ENCODE measurements around the gene SNX2.
"Not testable (repeated sequence)": the region's sequence is repeated elsewhere in the genome, so short reads cannot be mapped to it uniquely, and the experiment has no call there.

The SNX2 gene, protein sequence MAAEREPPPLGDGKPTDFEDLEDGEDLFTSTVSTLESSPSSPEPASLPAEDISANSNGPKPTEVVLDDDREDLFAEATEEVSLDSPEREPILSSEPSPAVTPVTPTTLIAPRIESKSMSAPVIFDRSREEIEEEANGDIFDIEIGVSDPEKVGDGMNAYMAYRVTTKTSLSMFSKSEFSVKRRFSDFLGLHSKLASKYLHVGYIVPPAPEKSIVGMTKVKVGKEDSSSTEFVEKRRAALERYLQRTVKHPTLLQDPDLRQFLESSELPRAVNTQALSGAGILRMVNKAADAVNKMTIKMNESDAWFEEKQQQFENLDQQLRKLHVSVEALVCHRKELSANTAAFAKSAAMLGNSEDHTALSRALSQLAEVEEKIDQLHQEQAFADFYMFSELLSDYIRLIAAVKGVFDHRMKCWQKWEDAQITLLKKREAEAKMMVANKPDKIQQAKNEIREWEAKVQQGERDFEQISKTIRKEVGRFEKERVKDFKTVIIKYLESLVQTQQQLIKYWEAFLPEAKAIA

DNA sequence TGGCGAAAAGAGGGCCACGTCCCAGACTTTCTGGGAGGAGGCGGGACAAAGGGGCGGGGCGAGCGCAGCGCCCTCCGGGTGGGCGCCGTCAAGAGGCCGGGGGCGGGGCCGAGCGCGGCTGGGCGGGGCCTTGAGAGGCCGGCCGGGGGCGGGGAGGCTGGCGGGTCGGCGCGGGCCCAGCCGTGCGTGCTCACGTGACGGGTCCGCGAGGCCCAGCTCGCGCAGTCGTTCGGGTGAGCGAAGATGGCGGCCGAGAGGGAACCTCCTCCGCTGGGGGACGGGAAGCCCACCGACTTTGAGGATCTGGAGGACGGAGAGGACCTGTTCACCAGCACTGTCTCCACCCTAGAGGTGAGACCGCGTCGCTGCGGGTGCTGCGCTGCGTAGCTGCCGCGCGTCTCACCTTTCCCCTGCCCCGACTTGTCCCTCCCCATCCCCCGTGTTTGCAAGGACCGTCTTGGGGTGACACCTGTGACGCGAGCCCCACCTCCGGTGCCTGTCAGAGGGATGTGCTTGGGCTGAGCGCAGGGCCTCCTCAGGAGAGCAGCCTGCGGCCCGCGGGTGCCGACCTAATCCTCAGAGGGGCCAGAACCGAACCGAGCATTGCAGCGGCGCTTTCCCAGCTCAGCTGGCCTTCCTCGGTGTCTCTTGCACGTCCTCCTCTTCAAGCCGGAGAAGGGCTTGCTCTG lies at the start of gene SNX2:
Gene SNX2, plus strand, starts transcription at position 220 of the 689 bp plus-strand sequence. Its CDS starts 24 bp downstream, at position 244.
- peak; percentile 86 for DNase-seq (ENCODE audit: low spot score)

DNA sequence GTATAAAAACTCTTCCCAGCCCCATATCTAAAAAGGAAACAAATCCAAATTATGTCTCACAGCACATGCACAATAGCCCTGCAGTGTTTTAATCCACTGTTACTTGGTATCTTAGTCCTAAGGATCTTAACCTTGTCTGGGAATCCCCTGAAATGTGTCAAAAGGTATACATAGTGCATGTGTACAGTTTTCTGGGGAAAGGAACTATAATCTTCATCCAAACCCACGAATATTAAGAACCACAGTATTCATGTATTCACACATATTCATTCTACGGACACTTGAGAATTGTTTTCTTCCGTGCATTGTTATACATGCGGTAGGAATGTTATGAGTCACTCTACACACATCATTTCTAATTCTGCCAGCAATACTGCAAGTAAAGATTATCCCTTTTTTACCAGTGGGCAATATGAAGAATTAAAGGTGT lies 47.8 kb upstream of the SNX2 start:
- no peak for DNase-seq (ENCODE audit: low spot score)

DNA sequence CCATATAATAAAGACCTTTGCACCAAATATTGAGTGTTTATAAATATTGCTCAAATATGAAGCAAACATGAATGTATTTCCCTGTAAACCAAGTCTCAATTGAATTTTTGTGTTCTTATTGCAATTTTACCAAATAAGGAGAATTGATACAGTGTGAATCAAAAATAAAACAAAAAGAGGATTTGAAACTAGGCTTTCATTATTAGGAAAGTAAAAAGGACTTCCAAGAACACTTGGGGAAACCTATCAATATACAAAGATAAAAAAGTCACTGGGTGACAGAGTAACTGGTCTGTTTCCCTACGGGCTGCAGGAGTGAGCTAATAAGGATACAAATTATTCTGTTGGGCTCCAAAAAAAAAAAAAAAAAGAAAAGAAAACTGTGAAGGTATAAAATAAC lies 44.8 kb upstream of the SNX2 start:
- no peak for DNase-seq (ENCODE audit: low spot score)

DNA sequence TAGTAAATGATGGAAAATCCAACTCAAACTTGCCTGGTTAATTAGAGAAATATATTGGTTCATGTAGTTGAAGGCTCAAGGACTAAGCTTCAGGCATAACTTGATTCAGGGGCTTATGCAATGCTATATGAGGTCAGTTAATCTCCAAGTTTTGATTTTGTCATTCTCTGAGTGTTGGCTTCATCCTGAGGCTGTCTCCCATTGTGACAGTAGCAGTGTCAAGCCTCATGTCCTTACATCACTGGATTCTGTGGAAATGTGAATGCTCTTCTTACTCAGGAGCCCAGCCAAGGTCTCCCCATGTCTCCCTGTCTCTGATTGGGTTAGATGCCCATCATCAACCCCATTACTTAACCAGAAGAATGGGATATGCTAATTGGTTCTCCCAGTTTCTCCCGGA lies 44.4 kb upstream of the SNX2 start:
- DNase-seq (ENCODE audit: low spot score), result no peak

DNA sequence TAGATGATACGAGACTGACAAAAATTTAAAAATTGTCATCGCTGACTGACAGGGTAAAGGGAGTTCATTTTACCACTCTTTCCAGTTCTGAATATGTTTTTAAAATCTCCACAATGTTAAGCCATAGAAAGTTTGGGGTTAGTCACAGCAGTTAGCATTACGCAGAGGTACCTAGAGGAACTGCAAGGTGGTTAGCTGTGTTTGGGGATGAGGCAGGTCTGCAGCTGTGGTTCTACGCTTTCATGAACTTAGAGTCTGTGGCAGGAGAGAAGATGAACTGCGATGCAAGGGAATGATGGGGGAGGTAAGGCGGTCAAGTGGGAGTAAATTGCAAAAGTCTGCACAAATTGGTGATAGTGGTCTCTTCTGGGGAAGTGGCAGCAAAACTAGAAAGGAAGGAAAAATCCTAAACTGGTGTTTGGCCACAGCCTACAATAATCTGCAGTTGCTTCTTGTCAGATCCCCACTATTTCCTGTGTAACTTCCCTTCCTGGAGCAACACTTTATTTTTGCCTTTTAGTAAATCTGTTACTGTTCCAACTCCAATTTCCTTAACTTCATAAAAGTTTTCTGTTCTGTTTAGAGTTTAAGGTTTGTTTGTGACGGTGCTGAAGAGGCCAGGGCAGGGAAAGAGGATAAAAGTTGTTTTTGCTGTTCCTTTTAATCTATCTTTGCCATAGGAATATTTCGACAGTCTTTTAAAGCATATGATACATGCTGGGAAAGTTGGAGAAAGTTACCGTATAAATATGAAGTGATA lies 38.6 kb upstream of the SNX2 start:
- DNase-seq (ENCODE audit: low spot score), result no peak

DNA sequence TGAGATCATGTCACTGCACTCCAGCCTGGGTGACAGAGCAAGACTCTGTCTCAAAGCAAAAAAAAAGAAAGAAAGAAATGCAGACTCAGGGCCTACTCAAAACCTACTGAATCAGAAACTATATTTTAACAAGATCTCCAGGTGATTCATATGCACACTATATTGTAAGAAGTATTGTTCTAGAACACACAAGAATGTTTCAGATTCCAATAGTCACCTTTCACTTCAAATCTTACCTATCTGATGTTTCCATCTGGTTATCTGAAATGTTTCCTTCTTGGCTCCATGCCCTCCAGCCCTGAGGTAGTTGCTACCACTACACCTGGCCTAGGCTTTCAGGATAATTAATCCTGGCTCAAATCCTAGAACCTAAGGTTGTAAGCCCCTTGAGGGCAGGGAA lies 36.8 kb upstream of the SNX2 start:
- DNase-seq (ENCODE audit: low spot score), result no peak

DNA sequence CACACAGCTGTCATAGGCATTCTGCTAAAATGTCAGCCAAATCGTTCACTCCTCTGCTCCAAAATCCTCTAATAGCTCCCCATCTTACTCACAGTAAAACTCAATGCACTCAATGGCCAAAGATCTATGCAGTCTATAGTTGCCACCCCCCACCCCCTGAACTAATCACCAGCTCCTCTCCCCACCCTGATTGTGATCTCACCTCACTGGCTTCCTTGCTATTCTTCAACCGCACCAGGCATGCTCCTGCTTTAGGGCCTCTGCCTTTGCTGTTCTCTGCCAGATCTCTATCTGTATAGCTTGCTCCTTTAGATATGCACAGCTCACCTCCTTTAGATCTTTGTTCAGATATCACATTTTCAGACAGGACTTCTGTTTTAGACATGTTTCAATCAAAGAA lies 33.2 kb upstream of the SNX2 start:
- DNase-seq (ENCODE audit: low spot score), result no peak

DNA sequence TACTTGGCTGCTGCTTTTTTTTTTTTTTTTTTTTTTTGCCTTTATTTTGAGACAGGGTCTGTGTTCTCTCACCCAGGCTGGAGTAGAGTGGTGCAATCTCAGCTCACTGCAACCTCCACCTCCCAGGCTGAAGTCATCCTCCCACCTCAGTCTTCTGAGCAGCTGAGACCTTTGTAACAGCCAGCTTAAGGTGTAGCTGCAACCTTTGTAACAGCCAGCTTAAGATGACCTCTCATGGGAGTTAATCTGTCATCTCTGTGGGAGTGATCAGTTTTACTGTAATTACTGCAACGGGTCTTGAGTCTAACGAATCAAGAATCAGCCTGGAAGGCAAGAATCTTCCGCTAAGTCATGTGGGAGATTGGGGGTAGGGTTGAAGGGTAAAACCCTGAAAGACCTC lies 31.6 kb upstream of the SNX2 start:
- no peak for DNase-seq (ENCODE audit: low spot score)

DNA sequence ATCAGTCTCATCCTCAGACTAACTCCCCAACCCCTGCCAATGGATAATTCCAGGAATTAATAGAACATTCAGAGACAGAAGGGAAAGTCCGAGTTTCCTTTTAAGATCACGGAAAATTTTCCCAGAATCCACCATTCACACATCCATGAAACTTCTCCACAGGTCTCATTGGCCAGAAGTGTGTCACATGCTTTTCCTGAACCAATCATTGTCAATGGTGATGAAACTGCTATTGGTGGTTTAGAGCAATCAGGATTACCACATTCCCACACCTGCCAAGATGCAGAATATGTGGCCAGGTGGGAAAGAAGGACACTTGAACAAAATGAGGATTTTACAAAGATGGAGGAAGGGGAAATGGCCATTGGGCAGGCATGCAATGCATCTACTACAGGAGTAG lies 29.3 kb upstream of the SNX2 start:
- no peak for DNase-seq (ENCODE audit: low spot score)

DNA sequence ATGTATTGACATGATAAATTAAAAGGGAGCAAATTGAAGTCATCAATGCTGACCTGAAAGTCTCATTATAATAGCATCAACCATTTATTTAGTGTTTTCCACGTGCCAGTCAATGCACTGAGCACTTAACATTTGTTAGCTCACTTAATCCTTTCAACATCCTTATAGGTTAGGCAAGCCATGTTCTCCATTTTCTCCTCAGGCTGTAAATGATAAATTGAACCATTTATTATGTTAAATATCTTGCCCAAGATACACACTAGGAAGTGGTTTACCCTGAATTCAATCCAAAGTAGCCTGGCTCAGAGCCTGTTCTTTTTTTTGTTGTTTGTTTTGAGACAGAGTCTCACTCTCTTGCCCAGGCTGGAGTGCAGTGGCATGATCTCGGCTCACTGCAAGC lies 25.0 kb upstream of the SNX2 start:
- no peak for DNase-seq (ENCODE audit: low spot score)

DNA sequence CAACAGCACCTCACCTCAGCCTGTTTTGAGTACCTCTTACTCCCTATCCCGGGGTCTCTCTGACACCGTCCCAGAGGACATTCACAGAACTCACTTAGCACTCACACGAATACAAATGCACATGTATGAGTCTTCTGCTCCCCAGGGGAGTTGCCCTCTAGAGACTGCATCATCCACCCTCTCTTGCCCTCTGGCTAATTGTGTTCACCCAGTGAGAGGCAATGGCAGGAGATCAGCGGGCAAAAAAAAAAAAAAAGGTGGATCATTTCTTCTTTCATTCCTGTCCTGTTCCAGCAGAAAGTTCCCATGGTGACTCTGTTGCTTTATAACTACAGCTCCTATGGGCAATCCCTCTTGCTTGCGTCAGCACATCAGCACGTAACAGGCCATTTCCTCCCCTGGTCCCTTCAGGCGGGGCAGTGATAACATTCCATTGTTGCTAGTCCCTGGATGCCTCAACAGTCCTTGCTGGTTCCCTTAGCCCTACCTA lies 23.5 kb upstream of the SNX2 start:
- no peak for DNase-seq (ENCODE audit: low spot score)

DNA sequence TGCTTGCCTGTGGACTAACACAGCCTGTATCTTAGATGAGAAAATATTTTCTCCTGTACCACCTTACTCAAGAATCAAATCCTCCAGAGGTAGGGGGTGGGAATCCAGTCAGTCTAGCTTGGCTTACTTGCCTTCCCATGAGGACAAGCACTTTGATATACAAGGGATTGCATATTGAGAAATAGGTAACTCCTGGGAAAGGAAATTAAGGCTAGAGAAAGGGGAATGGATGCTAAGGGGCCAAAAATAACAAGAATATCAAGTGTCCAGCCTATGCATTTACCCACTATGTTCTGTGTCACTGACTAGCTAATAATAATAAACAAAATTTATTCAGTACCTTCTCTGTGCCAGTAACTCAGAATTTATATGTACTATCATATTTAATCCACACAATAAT lies 21.4 kb upstream of the SNX2 start:
- no peak for DNase-seq (ENCODE audit: low spot score)

DNA sequence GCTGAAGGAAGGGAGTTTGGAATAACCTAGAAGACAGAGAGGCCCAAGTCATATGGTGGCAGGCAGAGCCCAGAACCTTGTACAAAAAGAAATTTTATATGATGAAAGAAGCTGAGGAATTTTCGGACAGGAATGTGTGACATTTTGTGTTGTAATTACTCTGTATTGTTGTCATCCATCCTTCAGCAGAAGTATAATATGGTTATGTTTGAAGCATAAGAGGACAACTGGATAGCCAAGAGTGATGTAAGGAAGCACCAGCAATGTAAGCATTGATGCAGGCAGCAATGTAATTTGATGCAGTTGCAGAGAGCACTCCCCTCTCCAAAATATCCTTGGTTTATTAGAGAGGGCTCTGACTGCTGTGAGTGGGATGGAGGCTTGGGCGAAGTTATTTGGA lies 19.1 kb upstream of the SNX2 start:
- no peak for DNase-seq (ENCODE audit: low spot score)

DNA sequence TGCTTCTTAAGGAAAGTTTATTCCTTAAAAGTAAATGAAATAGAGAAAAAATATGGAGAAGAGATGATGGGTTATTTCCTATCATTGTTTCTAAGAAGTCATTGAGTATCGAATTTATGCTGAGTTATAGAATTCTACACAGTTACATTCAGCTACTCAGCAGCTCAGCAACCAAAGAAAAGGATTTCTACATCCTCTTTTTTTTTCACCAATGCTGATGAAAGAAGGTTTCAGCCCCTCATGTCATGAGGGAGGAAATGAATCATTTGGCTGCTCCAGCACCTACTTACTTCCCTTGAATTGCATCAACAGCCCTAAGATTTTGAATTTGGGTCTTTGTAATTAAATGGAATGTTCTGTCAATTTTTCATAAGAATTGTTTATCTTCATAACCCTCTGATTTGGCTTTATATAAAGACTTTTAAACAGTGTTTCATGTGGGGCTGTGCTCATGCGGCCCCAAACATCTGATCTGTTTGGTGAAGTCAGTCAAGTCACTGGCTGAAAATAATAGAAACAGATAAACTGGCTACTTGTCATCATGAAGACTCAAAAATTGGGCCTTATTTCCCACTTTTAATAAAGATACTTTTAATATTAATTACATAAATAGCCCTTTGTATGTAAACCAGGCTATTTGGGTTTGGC lies 18.5 kb upstream of the SNX2 start:
- no peak for DNase-seq (ENCODE audit: low spot score)

DNA sequence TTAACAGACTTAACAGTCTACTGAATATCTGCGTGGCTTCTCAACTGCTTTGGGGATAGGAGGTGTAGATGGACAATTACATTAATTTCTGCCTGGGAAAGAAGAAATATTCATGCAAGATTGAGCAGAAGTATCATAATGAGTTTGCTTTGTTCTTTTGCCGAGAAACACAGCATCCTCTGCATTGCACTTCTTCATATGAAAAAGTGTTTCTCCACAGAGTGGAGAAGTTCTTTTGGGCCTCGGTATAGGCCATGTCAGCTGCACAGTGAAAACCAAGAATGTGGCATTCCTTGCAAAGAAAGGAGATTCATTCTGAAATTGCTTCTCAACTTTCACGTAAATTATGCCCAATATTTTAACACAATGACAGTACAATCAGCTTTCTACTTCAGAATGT lies 17.6 kb upstream of the SNX2 start:
- no peak for DNase-seq (ENCODE audit: low spot score)

DNA sequence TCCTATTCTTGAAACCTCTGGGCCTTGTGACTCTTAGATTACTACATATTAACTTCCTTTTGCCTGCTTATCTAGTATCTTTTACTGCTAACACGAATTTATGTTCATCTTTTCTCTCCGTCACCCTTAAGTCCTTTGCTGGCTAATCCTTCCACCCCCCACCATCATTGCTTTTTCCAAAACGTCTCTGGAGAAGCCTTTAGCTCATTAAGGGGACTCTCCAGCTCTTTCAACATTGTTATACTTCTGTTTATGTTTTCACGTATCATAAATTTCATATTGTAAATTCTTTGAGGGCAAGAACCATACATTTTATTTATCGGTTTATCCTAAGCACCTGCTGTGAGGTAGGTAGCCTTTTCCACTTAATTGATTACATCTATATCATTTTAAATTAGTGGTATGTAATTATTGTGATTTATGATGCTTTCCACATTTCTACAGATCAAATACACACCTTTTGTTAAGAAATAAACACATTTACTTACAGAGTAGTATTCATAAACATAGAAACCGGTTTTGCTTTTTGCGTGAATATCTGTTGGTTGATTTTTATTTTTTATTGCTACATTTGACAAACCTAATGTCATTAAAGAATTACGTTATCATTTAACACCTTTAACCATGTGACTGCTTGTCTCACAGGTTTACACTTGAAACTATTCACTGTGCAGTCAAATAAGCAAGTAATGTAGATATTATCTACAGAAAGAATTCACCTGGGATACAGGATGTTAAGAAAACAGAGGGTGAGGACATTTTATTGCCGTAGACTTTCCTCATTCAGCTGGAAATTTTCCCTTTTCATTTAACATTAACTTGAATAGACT lies 15.4 kb upstream of the SNX2 start:
- no peak for DNase-seq (ENCODE audit: low spot score)

DNA sequence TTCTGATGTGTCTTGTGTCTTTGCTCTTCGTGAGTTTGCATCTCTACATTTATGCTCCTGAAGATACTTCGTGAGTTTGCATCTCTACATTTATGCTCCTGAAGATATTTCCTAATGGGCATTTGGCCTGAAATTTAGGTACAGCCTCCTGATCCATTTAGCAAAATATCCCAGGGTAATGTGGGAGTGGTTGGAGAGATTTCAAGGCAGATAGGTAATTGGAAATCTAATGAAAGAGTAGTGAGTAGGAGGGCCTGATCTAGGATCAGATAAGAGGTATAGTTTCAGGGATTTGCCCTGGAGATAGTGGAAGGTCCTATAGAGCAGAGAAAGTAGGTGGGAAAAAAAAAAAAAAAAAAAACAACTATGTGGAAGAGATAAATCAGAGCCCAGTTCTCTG lies 14.6 kb upstream of the SNX2 start:
- no peak for DNase-seq (ENCODE audit: low spot score)

DNA sequence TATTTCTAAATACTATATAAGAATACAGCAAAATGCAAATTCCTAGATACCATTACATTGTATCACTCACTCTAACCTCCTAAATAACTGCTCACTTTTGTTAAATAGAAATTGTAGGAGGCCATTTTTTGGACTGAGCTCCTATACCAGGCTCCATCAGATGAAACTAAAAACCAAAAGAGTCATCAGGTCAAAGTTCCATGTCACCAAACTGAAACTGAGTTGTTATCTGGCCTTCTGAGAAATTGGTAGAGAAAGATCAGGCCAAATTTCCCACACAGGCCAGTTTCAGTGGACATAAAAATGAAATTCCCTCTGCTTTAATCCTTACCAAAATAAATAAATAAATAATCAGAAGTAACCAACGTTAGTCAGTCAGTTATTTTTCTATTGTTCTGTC lies 13.8 kb upstream of the SNX2 start:
- DNase-seq (ENCODE audit: low spot score), result no peak

DNA sequence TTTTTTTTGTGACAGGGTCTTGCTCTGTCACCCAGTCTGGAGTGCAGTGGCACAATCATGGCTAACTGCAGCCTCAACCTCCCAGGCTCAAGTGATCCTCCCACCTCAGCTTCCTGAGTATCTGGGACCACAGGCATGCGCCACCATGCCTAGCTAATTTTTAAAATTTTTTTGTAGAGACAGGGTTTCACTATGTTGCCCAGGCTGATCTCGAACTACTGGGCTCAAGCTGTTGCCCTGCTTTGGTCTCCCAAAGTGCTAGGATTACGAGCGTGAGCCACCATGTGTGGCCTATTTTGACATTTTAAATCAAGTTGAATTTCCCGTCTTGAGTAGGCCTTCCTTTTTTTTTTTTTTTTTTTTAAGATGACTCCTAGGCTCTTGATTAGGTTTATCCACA lies 13.0 kb upstream of the SNX2 start:
- DNase-seq (ENCODE audit: low spot score), result not testable (repeated sequence)

DNA sequence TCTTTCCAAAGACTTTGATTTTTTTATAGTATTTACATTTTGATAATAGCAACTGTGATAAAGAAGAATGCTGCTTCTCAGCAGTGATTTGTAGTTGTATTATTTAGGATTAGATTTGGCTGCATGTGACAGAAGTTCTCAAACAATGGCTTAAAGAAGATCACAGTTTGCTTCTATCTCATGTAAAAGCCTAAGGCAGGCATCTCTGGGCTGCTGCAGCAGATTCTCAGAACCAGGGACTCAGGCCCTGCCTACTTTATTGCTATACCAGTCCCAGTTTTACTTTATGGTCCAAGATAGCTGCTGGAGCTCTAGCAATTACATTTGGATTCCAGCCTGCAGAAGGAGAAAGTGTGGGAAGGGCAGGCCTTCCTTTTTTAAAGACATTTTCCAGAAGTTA lies 8.8 kb upstream of the SNX2 start:
- DNase-seq (ENCODE audit: low spot score), result no peak

DNA sequence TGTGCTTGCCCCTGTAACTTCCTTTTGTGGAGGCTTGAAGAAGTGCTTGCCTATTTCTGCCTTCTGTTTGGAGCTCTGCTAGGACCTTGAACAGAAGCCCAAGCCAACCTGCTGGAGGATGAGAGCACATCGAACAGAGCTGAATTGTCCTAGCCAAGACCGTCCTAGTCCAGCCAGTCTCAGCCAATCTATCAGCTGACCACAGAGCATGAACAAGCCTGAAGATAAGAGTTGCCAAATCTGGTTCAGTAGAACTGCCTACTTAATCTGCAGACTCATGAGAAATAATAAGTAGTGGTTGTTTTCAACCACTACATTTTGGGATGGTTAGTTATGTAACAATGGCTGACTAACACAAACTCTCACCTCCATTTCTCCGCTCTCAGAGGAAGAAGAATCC lies 4.4 kb upstream of the SNX2 start:
- no peak for DNase-seq (ENCODE audit: low spot score)

All from cerebellar cortex (tissue), 1 donor.